Activated CD4-positive, alpha-beta T cell treated with anti-CD3 and anti-CD28 coated beads for 4 hours (primary cell): ENCODE measurements around the gene CMIP.
"Not testable (repeated sequence)": the region's sequence is repeated elsewhere in the genome, so short reads cannot be mapped to it uniquely, and the experiment has no call there.

Source experiments
- DNase-seq, 2 donors: peaks; one replicate each; pipeline ENCODE4 v3.0.0-alpha.2; 2020

The CMIP gene

GRCh38 chr16:81572386-81573144 is 128.0 kb downstream of the CMIP start:
- no peak for DNase-seq

- no peak for DNase-seq
Observed at GRCh38 chr16:81573533-81574020, 129.0 kb downstream of the CMIP start.

GRCh38 chr16:81574168-81574567 is 129.6 kb downstream of the CMIP start:
- no peak for DNase-seq

- no peak for DNase-seq
Observed at GRCh38 chr16:81575307-81575706, 130.7 kb downstream of the CMIP start.

- no peak for DNase-seq
Observed at GRCh38 chr16:81575834-81576233, 131.2 kb downstream of the CMIP start.

- DNase-seq, result no peak
Observed at GRCh38 chr16:81576696-81577095, 132.1 kb downstream of the CMIP start.

- not testable (repeated sequence) for DNase-seq
Observed at GRCh38 chr16:81577272-81577671, 132.7 kb downstream of the CMIP start.

- no peak for DNase-seq
Observed at GRCh38 chr16:81578076-81578475, 133.5 kb downstream of the CMIP start.

GRCh38 chr16:81578636-81579413 is 134.2 kb downstream of the CMIP start:
- no peak for DNase-seq

- DNase-seq, result no peak
Observed at GRCh38 chr16:81581107-81581506, 136.5 kb downstream of the CMIP start.

GRCh38 chr16:81582655-81583441 is 138.2 kb downstream of the CMIP start:
- no peak for DNase-seq

- no peak for DNase-seq
Observed at GRCh38 chr16:81583893-81584631, 139.5 kb downstream of the CMIP start.

GRCh38 chr16:81585785-81586184 is 141.2 kb downstream of the CMIP start:
- no peak for DNase-seq

- no peak for DNase-seq
Observed at GRCh38 chr16:81586417-81586816, 141.8 kb downstream of the CMIP start.

- DNase-seq, result no peak
Observed at GRCh38 chr16:81586977-81587625, 142.5 kb downstream of the CMIP start.

- DNase-seq, result no peak
Observed at GRCh38 chr16:81587626-81588160, 143.1 kb downstream of the CMIP start.

GRCh38 chr16:81588326-81589081 is 143.9 kb downstream of the CMIP start:
- DNase-seq, result no peak

GRCh38 chr16:81589975-81590650 is 145.5 kb downstream of the CMIP start:
- no peak for DNase-seq

- DNase-seq, result no peak
Observed at GRCh38 chr16:81590714-81591544, 146.3 kb downstream of the CMIP start.

- no peak for DNase-seq
Observed at GRCh38 chr16:81591545-81591870, 146.9 kb downstream of the CMIP start.
